T-cell (primary cell): ENCODE measurements around the gene MCM3AP. TPM values are rescaled to one million over a fixed set of nuclear protein-coding genes. Genes with fewer than 3 reads are reported as not detected.

Experiments
- ATAC-seq, 4 experiments: fragments of 200-7000 bp in 3 of 4; fragments of 150-1000 bp in 1 of 4; cut with Tn5 transposase; replicated peaks in 1 of 4; 1 replicate in 3 of 4; 2 replicates in 1 of 4; pipeline ENCODE4 v1.10.0; 2021; ENCODE audit warnings: moderate library complexity in 3 of 4, mild to moderate bottlenecking in 2 of 4, moderate number of reproducible peaks in 1 of 4
- CTCF ChIA-PET, 2 donors: fragments of 300-600 bp; sonication (Branson Sonifier 250); formaldehyde crosslinking; loops; one replicate each; lab custom pipeline; 2022; ENCODE audit warnings: antibody characterized with exemption in 2 of 2; lab: Charles Lee
- POLR2A ChIA-PET, 2 donors: fragments of 300-600 bp; sonication (Branson Sonifier 250); formaldehyde crosslinking; loops; one replicate each; lab custom pipeline; 2022; ENCODE audit warnings: antibody characterized with exemption in 2 of 2; lab: Charles Lee
- DNase-seq, 35 experiments: peaks; one replicate each; pipeline versions ENCODE4 v3.0.0 to v3.0.0-alpha.2; 2013 to 2023
- H3K27ac ChIP-seq: one replicate; pipeline ENCODE4 v1.5.1; 2013; ENCODE audit warnings: low read length
- H3K27me3 ChIP-seq, 2 experiments: replicated peaks in 1 of 2; 1 replicate in 1 of 2; 2 replicates in 1 of 2; pipeline versions ENCODE4 v1.6.1 to v1.7.0; 2013; ENCODE audit warnings: low read length in 1 of 2, mixed read lengths in 1 of 2; ENCODE audit not compliant: control insufficient read depth in 2 of 2, insufficient read depth in 2 of 2; ENCODE audit errors: extremely low read depth in 1 of 2
- H3K36me3 ChIP-seq, 2 donors: 1 replicate in 1 of 2; 2 replicates in 1 of 2; pipeline versions ENCODE4 v1.6.1 to v1.7.0; 2013; ENCODE audit warnings: low read length in 1 of 2; ENCODE audit not compliant: control insufficient read depth in 2 of 2, insufficient read depth in 1 of 2; ENCODE audit errors: extremely low read depth in 1 of 2
- H3K4me1 ChIP-seq, 2 experiments: 1 replicate in 1 of 2; 2 replicates in 1 of 2; pipeline versions ENCODE4 v1.6.1 to v1.7.0; 2013; ENCODE audit warnings: low read length in 2 of 2, mixed read lengths in 1 of 2; ENCODE audit not compliant: insufficient read depth in 2 of 2, control insufficient read depth in 1 of 2; ENCODE audit errors: extremely low read depth in 1 of 2
- H3K4me3 ChIP-seq, 2 donors: 1 replicate in 1 of 2; 2 replicates in 1 of 2; pipeline versions ENCODE4 v1.5.1 to v1.7.0; 2013; ENCODE audit warnings: mild to moderate bottlenecking in 2 of 2, low read length in 1 of 2, moderate library complexity in 1 of 2; ENCODE audit not compliant: control insufficient read depth in 1 of 2; ENCODE audit errors: extremely low read depth in 1 of 2
- H3K9me3 ChIP-seq: 2 replicates; pipeline ENCODE4 v1.7.0; 2013
- H3K27ac Mint-ChIP-seq, 2 donors: one replicate each; pipeline ENCODE4 v1.8.0; 2020 to 2021; ENCODE audit warnings: mild to moderate bottlenecking in 2 of 2, mixed read lengths in 2 of 2
- H3K27me3 Mint-ChIP-seq, 2 donors: one replicate each; pipeline ENCODE4 v1.8.0; 2021 to 2022; ENCODE audit warnings: mixed read lengths in 2 of 2
- H3K36me3 Mint-ChIP-seq: one replicate; pipeline ENCODE4 v1.8.0; 2021; ENCODE audit warnings: mixed read lengths
- H3K4me1 Mint-ChIP-seq, 3 donors: one replicate each; pipeline ENCODE4 v1.8.0; 2020 to 2022; ENCODE audit warnings: mixed read lengths in 3 of 3, mild to moderate bottlenecking in 1 of 3
- H3K4me3 Mint-ChIP-seq, 3 donors: one replicate each; pipeline ENCODE4 v1.8.0; 2020 to 2022; ENCODE audit warnings: mild to moderate bottlenecking in 3 of 3, mixed read lengths in 3 of 3, moderate library complexity in 3 of 3
- H3K9me3 Mint-ChIP-seq, 3 donors: one replicate each; pipeline ENCODE4 v1.8.0; 2020 to 2022; ENCODE audit warnings: mixed read lengths in 3 of 3
- WGBS: methylation state at CpG from one replicate; pipeline ENCODE4 v1.1.5; 2013; ENCODE audit warnings: missing lambda C conversion rate; ENCODE audit not compliant: insufficient coverage; 5-methylcytosine and 5-hydroxymethylcytosine counted together
- total RNA-seq, 35 experiments: library from RNA in 6 of 35; stranded (reverse) in 6 of 35; fragments of 120-200 nt in 1 of 35; gene quantifications; one replicate each; pipeline versions ENCODE4 v1.2.1 to v1.2.4 and lab custom pipeline; 2013 to 2026

MCM3AP gene
- total RNA-seq, 5 donors from 2014 or later (not counting 1 experiment from before 2014, with no cell fraction given), result 126 to 180 (median 166) TPM

- H3K27ac Mint-ChIP-seq, result no peak overlapping the region
- H3K9me3 ChIP-seq, result no peaks in the 10 kb centered on the region
- no peak overlapping the region for H3K4me3 ChIP-seq
- 95% methylated on average over 15 of the region's 19 CpGs for WGBS
- no peaks in the 10 kb centered on the region for H3K4me1 ChIP-seq
- H3K27me3 Mint-ChIP-seq, result no peaks in the 10 kb centered on the region
- ChIA-PET CTCF (interaction anchor here in 1 of 2 donors (0.7 kb wide), 1 partner anchor 14 kb away, joined by 3 read pairs; no protein-coding TSS in a partner anchor), POLR2A (no interaction called here)
- no peaks in the 10 kb centered on the region for H3K9me3 Mint-ChIP-seq
- H3K4me1 Mint-ChIP-seq, result no peaks in the 10 kb centered on the region
- no peak overlapping the region for H3K4me3 Mint-ChIP-seq
- no peak for ATAC-seq
- H3K27ac ChIP-seq, result no peak overlapping the region
- H3K27me3 ChIP-seq, result no peaks in the 10 kb centered on the region
- H3K36me3 ChIP-seq, result peaks cover 31 to 81% of the 10 kb centered on the region in 2 donors
- no peak for DNase-seq
- H3K36me3 Mint-ChIP-seq, result peaks cover 38% of the 10 kb centered on the region
These were observed 18.5 kb downstream of the MCM3AP start for GRCh38 chr21:46266946-46267345.

- WGBS, result 93% methylated on average over 24 of the region's 26 CpGs
These were observed 19.5 kb downstream of the MCM3AP start for GRCh38 chr21:46265736-46266525.

GRCh38 chr21:46264690-46265144, 20.7 kb downstream of the MCM3AP start:
- no peak overlapping the region for H3K4me3 ChIP-seq
- ChIA-PET CTCF (no interaction called here), POLR2A (no interaction called here)
- no peaks in the 10 kb centered on the region for H3K9me3 ChIP-seq
- 99% methylated on average over 8 of the region's 13 CpGs for WGBS
- Mint-ChIP-seq H3K27ac (no peak overlapping the region), H3K4me1 (no peaks in the 10 kb centered on the region), H3K4me3 (no peak overlapping the region), H3K9me3 (no peaks in the 10 kb centered on the region), H3K36me3 (peaks cover 39% of the 10 kb centered on the region), H3K27me3 (no peaks in the 10 kb centered on the region)
- no peaks in the 10 kb centered on the region for H3K27me3 ChIP-seq
- no peak for DNase-seq
- H3K27ac ChIP-seq, result no peak overlapping the region
- H3K4me1 ChIP-seq, result no peaks in the 10 kb centered on the region
- H3K36me3 ChIP-seq, result peaks cover 31 to 75% of the 10 kb centered on the region in 2 donors
- ATAC-seq, result no peak

More at GRCh38 chr21:46265736-46266525, 19.5 kb downstream of the MCM3AP start:
- peaks cover 28 to 78% of the 10 kb centered on the region in 2 donors for H3K36me3 ChIP-seq
- Mint-ChIP-seq H3K27ac (no peak overlapping the region), H3K36me3 (peaks cover 41% of the 10 kb centered on the region), H3K9me3 (no peaks in the 10 kb centered on the region), H3K4me3 (no peak overlapping the region), H3K27me3 (no peaks in the 10 kb centered on the region), H3K4me1 (no peaks in the 10 kb centered on the region)
- H3K4me1 ChIP-seq, result no peaks in the 10 kb centered on the region
- no peak overlapping the region for H3K27ac ChIP-seq
- no peaks in the 10 kb centered on the region for H3K27me3 ChIP-seq
- no peak overlapping the region for H3K4me3 ChIP-seq
- no peak for DNase-seq
- no peak for ATAC-seq
- H3K9me3 ChIP-seq, result no peaks in the 10 kb centered on the region
- ChIA-PET CTCF (interaction anchor here in 1 of 2 donors (0.7 kb wide), 1 partner anchor 15 kb away, joined by 3 read pairs; no protein-coding TSS in a partner anchor), POLR2A (no interaction called here)

- no peak for DNase-seq
These were observed 21.2 kb downstream of the MCM3AP start for GRCh38 chr21:46264046-46264689.

GRCh38 chr21:46256501-46256994, 28.9 kb downstream of the MCM3AP start:
- DNase-seq (no peak), ATAC-seq (no peak)
- POLR2A ChIA-PET, result no interaction called here
- Histone ChIP-seq H3K36me3 (peaks cover 16 to 80% of the 10 kb centered on the region in 2 donors), H3K4me1 (peaks cover 4 to 15% of the 10 kb centered on the region in 2 experiments), H3K4me3 (no peak overlapping the region), H3K9me3 (no peaks in the 10 kb centered on the region), H3K27ac (no peak overlapping the region), H3K27me3 (no peaks in the 10 kb centered on the region)
- H3K9me3 Mint-ChIP-seq, result no peaks in the 10 kb centered on the region
- no peak overlapping the region for H3K4me3 Mint-ChIP-seq
- H3K36me3 Mint-ChIP-seq, result peaks cover 60% of the 10 kb centered on the region
- no peaks in the 10 kb centered on the region for H3K27me3 Mint-ChIP-seq
- CTCF ChIA-PET, result no interaction called here
- H3K27ac Mint-ChIP-seq, result no peak overlapping the region
- 98% methylated on average over 18 of the region's 18 CpGs for WGBS
- peaks cover 21 to 24% (median 22%) of the 10 kb centered on the region in 3 donors for H3K4me1 Mint-ChIP-seq

More at GRCh38 chr21:46264046-46264689, 21.2 kb downstream of the MCM3AP start:
- ATAC-seq, result no peak
- Histone ChIP-seq H3K27ac (no peak overlapping the region), H3K4me3 (no peak overlapping the region), H3K36me3 (peaks cover 31 to 72% of the 10 kb centered on the region in 2 donors), H3K9me3 (no peaks in the 10 kb centered on the region), H3K27me3 (no peaks in the 10 kb centered on the region), H3K4me1 (no peaks in the 10 kb centered on the region)
- ChIA-PET CTCF (no interaction called here), POLR2A (no interaction called here)
- WGBS, result 98% methylated on average over 22 of the region's 22 CpGs
- no peak overlapping the region for H3K4me3 Mint-ChIP-seq
- no peaks in the 10 kb centered on the region for H3K9me3 Mint-ChIP-seq
- H3K27ac Mint-ChIP-seq, result no peak overlapping the region
- H3K4me1 Mint-ChIP-seq, result no peaks in the 10 kb centered on the region
- no peaks in the 10 kb centered on the region for H3K27me3 Mint-ChIP-seq
- H3K36me3 Mint-ChIP-seq, result peaks cover 33% of the 10 kb centered on the region

GRCh38 chr21:46255758-46256337, 29.6 kb downstream of the MCM3AP start:
- Histone ChIP-seq H3K4me1 (peaks cover 6 to 15% of the 10 kb centered on the region in 2 experiments), H3K27ac (no peak overlapping the region), H3K36me3 (peaks cover 16 to 83% of the 10 kb centered on the region in 2 donors), H3K9me3 (no peaks in the 10 kb centered on the region), H3K4me3 (no peak overlapping the region), H3K27me3 (no peaks in the 10 kb centered on the region)
- Mint-ChIP-seq H3K27ac (no peak overlapping the region), H3K9me3 (no peaks in the 10 kb centered on the region), H3K4me3 (no peak overlapping the region), H3K4me1 (peaks cover 24 to 28% (median 27%) of the 10 kb centered on the region in 3 donors), H3K36me3 (peaks cover 62% of the 10 kb centered on the region), H3K27me3 (no peaks in the 10 kb centered on the region)
- CTCF ChIA-PET, result no interaction called here
- POLR2A ChIA-PET, result no interaction called here
- WGBS, result 100% methylated on average over 6 of the region's 6 CpGs
- ATAC-seq (no peak), DNase-seq (no peak)
